GM12892 (cell line): ENCODE data around the gene BIN1.

ENCODE experiments used
- DNase-seq: peaks from one replicate; pipeline ENCODE4 v3.0.0; 2011; ENCODE audit not compliant: insufficient read length
- FAIRE-seq: peaks from 2 replicates; lab custom pipeline; 2011; peaks lifted over from hg19 to GRCh38; lab: Jason Lieb, UNC
- POLR2A ChIP-seq: IDR thresholded peaks from 2 replicates; pipeline ENCODE4 v1.6.1; 2011; ENCODE audit warnings: low read depth, low read length, control low read depth
- POLR2AphosphoS5 ChIP-seq: IDR thresholded peaks from 2 replicates; pipeline ENCODE4 v1.6.1; 2011; ENCODE audit warnings: low read depth, low read length, control low read depth
- TAF1 ChIP-seq: IDR thresholded peaks from 2 replicates; pipeline ENCODE4 v1.6.1; 2011; ENCODE audit warnings: low read depth, mild to moderate bottlenecking, control low read depth, low read length, borderline replicate concordance

Gene BIN1

GRCh38 chr2:127057371-127058245, 49.3 kb downstream of the BIN1 start:
- TF ChIP-seq POLR2A: no peak
- TF ChIP-seq POLR2AphosphoS5: no peak
- no peak for TF ChIP-seq TAF1
- FAIRE-seq (no peak), DNase-seq (no peak)

DNA sequence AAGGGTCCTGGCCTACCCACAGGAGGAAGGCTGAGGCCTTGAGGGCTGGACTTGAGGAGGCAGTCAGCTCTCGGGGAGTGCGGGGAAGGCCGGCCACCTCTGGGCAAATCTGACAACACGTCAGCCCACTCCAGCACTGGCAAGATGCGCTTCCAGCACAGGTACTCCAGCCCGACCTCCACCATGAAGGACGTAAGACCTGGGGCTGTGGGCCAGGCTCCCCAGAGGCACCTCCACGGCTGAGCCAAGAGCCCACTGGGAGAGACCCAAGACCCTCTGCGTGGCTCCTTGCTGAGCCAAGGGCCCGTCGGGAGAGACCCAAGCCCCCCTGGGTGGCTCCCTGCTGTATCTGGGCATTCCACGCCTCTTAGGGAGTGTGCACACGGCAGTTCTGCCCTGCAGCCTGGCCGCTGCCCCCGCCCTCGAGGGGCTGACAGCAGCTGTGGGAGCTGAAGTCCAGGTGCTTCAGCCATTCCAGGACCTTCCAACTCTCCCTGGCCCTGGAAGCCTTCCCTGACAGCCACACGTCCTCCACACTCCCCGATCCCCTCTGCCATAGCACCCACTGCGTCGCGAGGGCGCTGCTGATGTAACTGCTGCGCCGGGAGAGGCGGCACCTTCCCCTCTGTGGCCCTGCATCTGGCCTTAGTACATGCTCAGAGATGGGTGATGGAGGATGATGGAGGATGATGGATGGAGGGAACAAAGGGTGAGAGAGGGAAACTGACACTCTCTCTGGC, 50.2 kb downstream of the BIN1 start:
- TF ChIP-seq TAF1 (no peak), POLR2AphosphoS5 (no peak), POLR2A (no peak)
- no peak for DNase-seq
- FAIRE-seq: no peak

GRCh38 chr2:127056086-127056485, 50.9 kb downstream of the BIN1 start:
- no peak for DNase-seq
- no peak for FAIRE-seq
- TF ChIP-seq POLR2A: no peak
- no peak for TF ChIP-seq TAF1
- TF ChIP-seq POLR2AphosphoS5: no peak

DNA sequence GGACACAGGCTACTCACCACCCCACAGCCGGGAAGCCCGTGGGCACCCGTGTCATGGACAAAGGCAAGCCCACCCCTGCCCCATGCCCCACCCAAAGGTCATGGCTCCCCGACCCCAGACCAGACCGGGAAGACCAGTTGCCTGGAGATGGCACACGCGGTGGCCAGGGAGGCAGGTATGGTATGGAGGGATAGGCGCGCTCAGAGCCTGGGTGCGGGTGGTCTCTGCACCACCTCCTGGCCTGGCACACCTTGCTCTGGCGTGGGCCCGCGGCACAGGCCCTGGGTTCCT, 51.2 kb downstream of the BIN1 start:
- FAIRE-seq (no peak), DNase-seq (no peak)
- TF ChIP-seq POLR2AphosphoS5 (no peak), TAF1 (no peak), POLR2A (no peak)

GRCh38 chr2:127054996-127055785, 51.8 kb downstream of the BIN1 start:
- TF ChIP-seq TAF1 (no peak), POLR2A (no peak), POLR2AphosphoS5 (no peak)
- FAIRE-seq (no peak), DNase-seq (no peak)

- DNase-seq (no peak), FAIRE-seq (no peak)
- TF ChIP-seq TAF1 (no peak), POLR2A (no peak), POLR2AphosphoS5 (no peak)
These were observed 52.4 kb downstream of the BIN1 start for GRCh38 chr2:127054604-127054930.

DNA sequence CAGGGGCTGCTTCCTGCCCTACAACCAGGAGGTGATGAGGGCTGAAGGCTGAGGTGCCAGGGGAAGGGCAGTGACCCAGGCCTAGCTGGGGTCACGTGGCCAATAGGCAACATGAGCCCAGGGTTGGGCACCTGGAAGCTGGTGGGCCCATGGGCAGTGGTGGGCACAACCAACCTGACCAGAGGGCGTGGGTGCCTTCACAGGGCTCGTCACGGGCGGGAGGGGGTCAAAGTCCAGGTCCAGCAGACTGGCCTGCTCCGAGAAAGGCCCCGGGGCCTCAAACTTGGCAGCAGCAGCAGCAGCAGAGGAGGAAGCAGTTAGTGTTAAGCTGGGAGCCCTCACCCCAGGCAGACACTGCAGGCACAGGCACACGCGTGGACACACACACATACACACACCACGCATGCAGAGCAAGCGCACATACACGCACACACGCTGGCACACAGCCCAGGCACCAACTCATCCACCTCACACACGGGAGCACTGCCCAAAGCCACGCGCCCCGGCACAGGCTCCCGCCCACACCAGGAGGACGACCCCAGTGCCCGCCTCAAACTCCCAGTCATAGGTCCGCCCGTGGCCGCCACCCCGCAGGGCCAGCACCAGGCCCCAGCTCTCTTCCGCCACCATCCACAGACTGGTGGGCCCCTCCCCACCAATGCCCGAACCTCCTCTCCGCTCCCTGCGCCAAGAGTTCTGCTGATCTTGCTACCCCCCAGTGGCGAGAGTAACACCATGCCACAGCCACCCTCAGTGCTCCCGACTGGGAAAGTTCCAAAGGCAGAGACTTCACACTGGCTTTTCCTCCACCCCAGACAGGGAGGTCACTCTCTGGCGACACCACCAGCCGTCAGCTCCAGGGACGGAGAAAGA, 53.0 kb downstream of the BIN1 start:
- no peak for TF ChIP-seq POLR2AphosphoS5

GRCh38 chr2:127052771-127053691, 53.9 kb downstream of the BIN1 start:
- FAIRE-seq (no peak), DNase-seq (peak; percentile 18)
- TF ChIP-seq TAF1: no peak
- no peak for TF ChIP-seq POLR2AphosphoS5
- TF ChIP-seq POLR2A: no peak

More for the DNA sequence above, 53.0 kb downstream of the BIN1 start:
- FAIRE-seq: no peak
- peak; percentile 26 for DNase-seq

DNA sequence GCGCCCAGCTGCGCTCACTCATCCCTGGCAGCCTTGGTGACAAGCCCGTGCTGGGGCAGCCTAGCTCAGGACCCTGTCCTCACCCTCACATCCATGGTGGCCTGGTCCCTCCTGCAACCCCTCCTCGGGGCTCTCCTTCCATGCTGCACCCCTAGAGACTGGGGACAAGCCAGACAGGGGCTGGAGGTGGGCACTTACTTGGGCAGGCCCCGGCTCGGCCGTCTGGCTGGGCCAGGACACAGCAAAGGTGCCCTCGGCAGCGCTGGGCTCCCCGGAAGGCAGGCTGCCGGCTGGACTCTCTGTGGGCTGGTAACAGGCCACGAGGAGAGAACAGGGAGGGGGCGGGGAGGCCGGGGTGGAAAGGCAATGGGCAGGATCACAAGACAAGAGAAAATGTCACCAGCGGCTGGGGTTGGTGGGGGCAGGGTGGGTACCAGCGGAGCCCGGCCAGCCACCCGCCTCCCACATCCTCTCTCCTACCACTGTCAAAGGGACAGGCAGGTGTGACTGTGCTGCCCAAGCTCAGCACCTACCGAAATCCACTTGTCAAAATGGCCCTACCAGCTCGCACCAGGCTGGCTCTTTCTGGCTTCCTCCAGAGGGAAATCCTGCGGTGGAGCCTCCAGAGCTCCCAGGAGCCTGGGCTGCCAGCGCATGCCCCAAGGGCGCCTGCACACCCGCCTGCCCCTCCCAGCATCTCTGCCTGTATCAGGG, 54.7 kb downstream of the BIN1 start:
- TF ChIP-seq TAF1 (no peak), POLR2A (no peak), POLR2AphosphoS5 (no peak)
- FAIRE-seq (no peak), DNase-seq (peak; percentile 13)
